AG04450 (cell line): Measurements from ENCODE around the gene PTPN3. TPM values are rescaled to one million over a fixed set of nuclear protein-coding genes. Genes with fewer than 3 reads are reported as not detected.

Source experiments
- CTCF ChIA-PET: fragments of 300-600, 350-600 bp; formaldehyde crosslinking; extraction: SDS; loops from one replicate; lab custom pipeline; 2022; ENCODE audit warnings: antibody characterized with exemption, inconsistent platforms; lab: Charles Lee
- POLR2A ChIA-PET: fragments of 350-600 bp; formaldehyde crosslinking; extraction: SDS; loops from one replicate; lab custom pipeline; 2021; ENCODE audit warnings: antibody characterized with exemption, inconsistent platforms; lab: Yijun Ruan, JAX
- DNase-seq: peaks from one replicate; pipeline ENCODE4 v3.0.0-alpha.2; 2011; ENCODE audit warnings: low read depth, low spot score
- H3K27ac ChIP-seq: one replicate; pipeline ENCODE4 v1.5.1; 2012; ENCODE audit warnings: low read depth, low read length, control low read depth
- H3K27me3 ChIP-seq: one replicate; pipeline ENCODE4 v1.6.0; 2012; ENCODE audit warnings: low read length; ENCODE audit not compliant: control insufficient read depth, insufficient read depth
- H3K4me3 ChIP-seq: 2 replicates; pipeline ENCODE4 v1.5.1; 2011; ENCODE audit warnings: mild to moderate bottlenecking, low read depth, low read length, control low read depth
- H3K9me3 ChIP-seq: 2 replicates; pipeline ENCODE4 v1.5.1; 2012; ENCODE audit warnings: low read length; ENCODE audit not compliant: control insufficient read depth, insufficient read depth
- CTCF ChIP-seq: IDR thresholded peaks from 2 replicates; pipeline ENCODE4 v1.5.1; 2011; ENCODE audit warnings: low read depth, low read length, control low read depth, inconsistent platforms
- polyA plus RNA-seq: library from polyadenylated mRNA; depleted of rRNA; stranded (reverse); fragments of >200 nt; gene quantifications from 2 replicates; pipeline ENCODE4 v1.2.3, GENCODE V29; 2011

The PTPN3 gene
- polyA plus RNA-seq, 1 experiment = 1.4 TPM

DNA sequence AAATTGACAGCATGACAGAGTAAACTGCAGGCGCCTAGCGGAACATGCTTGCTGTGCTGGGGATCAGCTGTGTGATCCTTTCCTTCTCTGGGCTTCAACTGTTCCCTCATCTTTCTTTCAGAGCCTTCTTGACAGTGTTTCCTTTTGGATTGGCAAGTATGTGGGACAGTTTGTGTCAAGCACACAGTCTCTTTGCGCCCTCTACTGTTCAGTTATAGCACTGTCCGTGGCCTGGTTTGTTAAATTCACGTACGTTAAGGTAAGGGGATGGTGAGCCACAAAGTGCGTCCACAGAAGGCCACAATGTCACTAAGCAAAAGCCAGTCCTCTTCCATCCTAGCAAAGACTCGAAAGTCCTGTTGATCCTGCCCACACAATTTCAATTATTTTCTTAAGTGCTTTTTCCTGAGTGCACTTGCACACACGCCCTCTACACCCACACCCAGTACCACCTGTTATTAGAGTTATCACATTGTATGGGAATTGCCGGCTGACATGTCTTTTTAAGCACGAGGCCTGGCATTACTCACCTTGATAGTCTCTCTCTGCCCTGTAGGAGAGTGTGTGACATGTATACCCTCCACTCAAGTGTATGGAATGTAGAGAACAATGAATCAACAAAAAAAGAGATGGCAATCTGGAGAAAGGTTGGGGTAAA lies 22.5 kb upstream of the PTPN3 start:
- peaks cover 9% of the 10 kb centered on the region for H3K27me3 ChIP-seq
- ChIA-PET POLR2A (no interaction called here), CTCF (interaction anchor here (0.7 to 3.9 kb wide), 10 partner anchors 13 to 566 kb away, joined by 3 to 31 read pairs (median 4); no protein-coding TSS in a partner anchor)
- H3K27ac ChIP-seq = no peak overlapping the region
- no peak overlapping the region for H3K4me3 ChIP-seq
- DNase-seq = peak; percentile 29
- no peaks in the 10 kb centered on the region for H3K9me3 ChIP-seq
- TF ChIP-seq CTCF = peak; percentile 95

DNA sequence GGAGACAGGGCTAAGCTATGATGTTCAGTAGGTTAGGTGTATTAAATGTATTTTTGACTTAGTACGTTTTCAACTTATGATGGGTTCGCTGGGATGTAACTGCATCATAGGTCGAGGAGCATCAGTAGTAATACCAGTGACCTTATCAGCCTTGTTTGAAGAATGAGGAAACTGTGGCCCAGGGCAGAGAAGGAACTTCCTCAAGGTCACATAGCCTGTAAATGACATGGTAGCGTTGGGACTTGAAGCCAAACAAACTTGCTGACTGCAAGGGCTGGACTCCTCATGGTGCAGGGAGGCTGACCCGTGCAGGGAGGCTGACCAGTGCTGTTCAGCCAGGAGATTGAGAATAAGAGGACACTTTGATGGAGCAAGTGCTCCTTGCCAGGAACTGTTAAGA lies 21.3 kb upstream of the PTPN3 start:
- ChIA-PET POLR2A (no interaction called here), CTCF (interaction anchor here (0.6 to 3.9 kb wide), 4 partner anchors 40 to 650 kb away, joined by 3 to 31 read pairs (median 4); no protein-coding TSS in a partner anchor)
- Histone ChIP-seq H3K27ac (no peak overlapping the region), H3K4me3 (no peak overlapping the region), H3K9me3 (no peaks in the 10 kb centered on the region), H3K27me3 (peaks cover 9% of the 10 kb centered on the region)
- no peak for DNase-seq
- TF ChIP-seq CTCF = no peak

- ChIA-PET CTCF (interaction anchor here (0.6 to 3.9 kb wide), 3 partner anchors 39 to 651 kb away, joined by 3 to 31 read pairs (median 3); no protein-coding TSS in a partner anchor), POLR2A (no interaction called here)
- no peak for TF ChIP-seq CTCF
- Histone ChIP-seq H3K9me3 (no peaks in the 10 kb centered on the region), H3K27ac (no peak overlapping the region), H3K27me3 (peaks cover 10% of the 10 kb centered on the region), H3K4me3 (no peak overlapping the region)
- DNase-seq = no peak
These were observed 20.7 kb upstream of the PTPN3 start for GRCh38 chr9:109518621-109519335.

- CTCF ChIA-PET = interaction anchor here (0.6 to 0.9 kb wide), 3 partner anchors 48 to 106 kb away, joined by 5 to 6 read pairs (median 5); no protein-coding TSS in a partner anchor
- TF ChIP-seq CTCF = no peak
- H3K4me3 ChIP-seq = no peak overlapping the region
- POLR2A ChIA-PET = no interaction called here
- no peak overlapping the region for H3K27ac ChIP-seq
- H3K9me3 ChIP-seq = no peaks in the 10 kb centered on the region
- H3K27me3 ChIP-seq = peaks cover 10% of the 10 kb centered on the region
- no peak for DNase-seq
These were observed 19.8 kb upstream of the PTPN3 start for GRCh38 chr9:109517901-109518377.
